ENCODE results near the gene KCNMB3. TPM values are rescaled to one million over a fixed set of nuclear protein-coding genes. Genes with fewer than 3 reads are reported as not detected.
"Not testable (repeated sequence)": the region's sequence is repeated elsewhere in the genome, so short reads cannot be mapped to it uniquely, and the experiment has no call there.

KCNMB3 gene
- total RNA-seq, 2 donors from 2014 or later: 2.7 to 3.1 TPM

DNA sequence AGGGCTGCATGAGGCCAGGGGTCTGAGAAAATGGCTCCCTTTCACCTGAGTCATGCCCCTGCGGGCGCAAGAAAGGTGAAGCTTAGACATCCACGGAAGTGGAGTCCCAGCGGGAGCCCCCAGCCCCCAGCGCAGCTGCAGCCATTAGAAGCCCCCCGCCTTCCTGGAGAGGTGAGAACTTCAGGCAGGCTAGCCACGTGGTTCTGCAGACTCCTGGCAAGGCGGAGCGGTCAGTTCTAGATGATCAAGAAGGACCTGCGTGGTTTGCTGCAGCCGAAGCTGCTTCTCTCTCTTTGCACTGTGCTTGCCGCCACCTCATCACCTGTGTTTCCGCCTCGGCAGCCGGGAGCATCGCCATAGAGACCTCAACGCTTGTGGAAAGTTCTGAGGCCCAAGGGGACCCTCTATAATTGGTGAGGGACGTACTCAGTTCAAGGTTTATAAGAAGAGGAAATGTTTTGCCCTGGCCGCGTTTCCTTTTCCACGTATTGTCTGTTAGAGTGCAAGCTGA is 15.8 kb upstream of the KCNMB3 start:
- DNase-seq (ENCODE audit: low spot score): no peak
- intact Hi-C loops (cut with DNase I): loop anchor here in 1 of 2 donors (10.0 kb wide), 1 partner anchor 122 kb away; the partner anchor contains the start of gene PIK3CA

GRCh38 chr3:179265875-179266274 is 15.0 kb upstream of the KCNMB3 start:
- DNase-seq (ENCODE audit: low spot score): no peak
- intact Hi-C loops (cut with DNase I): loop anchor here in 1 of 2 donors (10.0 kb wide), 1 partner anchor 121 kb away; the partner anchor contains the start of gene PIK3CA

DNA sequence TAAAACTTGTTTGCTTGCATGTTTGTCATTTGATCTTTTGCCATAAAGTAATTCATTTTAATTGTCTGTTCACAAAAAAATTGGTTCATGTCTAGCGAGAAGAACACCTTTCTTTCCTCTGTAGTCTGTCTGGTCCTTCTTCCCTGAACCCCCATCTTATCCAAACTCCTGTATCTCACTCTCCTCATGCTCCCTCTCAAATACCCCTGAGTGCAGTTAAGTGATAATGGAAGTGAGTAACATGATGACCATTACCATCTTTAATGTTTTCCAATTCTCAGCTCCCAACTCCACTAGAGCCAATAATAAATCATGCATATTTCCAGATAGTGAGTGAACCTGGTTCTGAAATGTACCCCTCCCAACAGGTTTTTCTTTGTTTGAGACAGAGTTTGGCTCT is 14.2 kb upstream of the KCNMB3 start:
- intact Hi-C loops (cut with DNase I): loop anchor here in 1 of 2 donors (10.0 kb wide), 1 partner anchor 120 kb away; the partner anchor contains the start of gene PIK3CA

GRCh38 chr3:179264449-179264848 is 13.5 kb upstream of the KCNMB3 start:
- intact Hi-C loops (cut with DNase I): loop anchor here in 1 of 2 donors (10.0 kb wide), 1 partner anchor 120 kb away; the partner anchor contains the start of gene PIK3CA
- no peak for DNase-seq (ENCODE audit: low spot score)

More for the DNA sequence above, 14.2 kb upstream of the KCNMB3 start:
- DNase-seq (ENCODE audit: low spot score): no peak

DNA sequence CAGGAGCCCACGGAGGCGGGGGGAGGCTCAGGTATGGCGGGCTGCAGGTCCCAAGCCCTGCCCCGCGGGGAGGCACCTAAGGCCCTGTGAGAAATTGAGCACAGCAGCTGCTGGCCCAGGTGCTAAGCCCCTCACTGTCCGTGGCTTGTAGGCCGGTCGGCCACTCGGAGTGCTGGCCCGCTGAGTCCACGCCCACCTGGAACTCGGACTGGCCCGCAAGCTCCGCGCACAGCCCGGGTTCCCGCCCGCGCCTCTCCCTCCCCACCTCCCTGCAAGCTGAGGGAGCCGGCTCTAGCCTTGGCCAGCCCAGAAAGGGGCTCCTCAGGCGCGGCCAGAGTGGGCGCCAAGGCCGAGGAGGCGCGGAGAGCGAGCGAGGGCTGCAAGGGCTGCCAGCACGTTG is 12.2 kb upstream of the KCNMB3 start:
- DNase-seq (ENCODE audit: low spot score): no peak
- intact Hi-C loops (cut with DNase I): loop anchor here in 1 of 2 donors (10.0 kb wide), 1 partner anchor 118 kb away; the partner anchor contains the start of gene PIK3CA

GRCh38 chr3:179260949-179261765 is 10.2 kb upstream of the KCNMB3 start:
- DNase-seq (ENCODE audit: low spot score): peak; percentile 92
- intact Hi-C loops (cut with DNase I): loop anchor here in 1 of 2 donors (10.0 kb wide), 1 partner anchor 116 kb away; the partner anchor contains the start of gene PIK3CA

- not testable (repeated sequence) for DNase-seq (ENCODE audit: low spot score)
These were observed 9.2 kb upstream of the KCNMB3 start for GRCh38 chr3:179259959-179260756.

GRCh38 chr3:179258820-179259219 is 7.9 kb upstream of the KCNMB3 start:
- no peak for DNase-seq (ENCODE audit: low spot score)

More at GRCh38 chr3:179259959-179260756, 9.2 kb upstream of the KCNMB3 start:
- intact Hi-C loops (cut with DNase I): loop anchor here in 1 of 2 donors (10.0 kb wide), 1 partner anchor 115 kb away; the partner anchor contains the start of gene PIK3CA

GRCh38 chr3:179257742-179258141 is 6.8 kb upstream of the KCNMB3 start:
- DNase-seq (ENCODE audit: low spot score); intact Hi-C loops (cut with DNase I): not testable (repeated sequence)

More at GRCh38 chr3:179258820-179259219, 7.9 kb upstream of the KCNMB3 start:
- intact Hi-C loops (cut with DNase I): no loop called here

GRCh38 chr3:179256813-179257212 is 5.9 kb upstream of the KCNMB3 start:
- DNase-seq (ENCODE audit: low spot score): no peak
- intact Hi-C loops (cut with DNase I): no loop called here

DNA sequence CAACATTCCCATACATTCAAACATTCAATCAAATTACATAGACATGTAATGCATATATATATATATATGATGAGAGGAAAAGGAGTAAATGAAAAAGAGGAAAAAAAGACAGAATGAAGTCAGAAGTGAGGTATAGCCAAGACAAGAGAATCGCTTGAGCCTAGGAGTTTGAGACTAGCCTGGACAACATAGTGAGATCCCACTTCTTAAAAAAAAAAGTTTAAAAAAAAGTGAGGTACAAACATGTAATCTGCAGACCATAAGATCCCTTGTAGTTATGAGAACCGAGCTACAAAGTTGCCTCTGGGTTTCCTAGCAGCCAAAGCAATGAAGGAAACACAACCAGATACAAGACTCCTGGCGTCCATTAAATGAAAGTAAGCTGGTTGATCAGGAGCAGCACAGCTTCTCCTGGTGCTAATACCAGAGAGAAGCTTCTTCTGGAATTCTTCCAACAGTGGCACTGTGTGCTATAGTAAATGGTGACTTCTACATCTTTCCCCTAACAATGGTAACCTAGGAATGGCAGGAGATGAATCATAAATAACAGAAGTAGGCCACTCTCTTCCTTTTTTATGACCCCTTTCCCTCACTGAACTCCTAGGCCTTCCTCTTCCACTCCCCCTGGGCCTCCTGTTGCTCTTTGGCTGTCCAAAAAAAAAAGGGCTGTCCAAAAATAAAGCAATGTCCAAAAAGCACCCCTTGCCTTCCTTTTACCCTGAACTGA is 3.5 kb downstream of the KCNMB3 start:
- intact Hi-C loops (cut with DNase I): no loop called here
- DNase-seq (ENCODE audit: low spot score): no peak

- intact Hi-C loops (cut with DNase I): no loop called here
- DNase-seq (ENCODE audit: low spot score): no peak
These were observed 6.0 kb downstream of the KCNMB3 start for GRCh38 chr3:179244878-179245277.

DNA sequence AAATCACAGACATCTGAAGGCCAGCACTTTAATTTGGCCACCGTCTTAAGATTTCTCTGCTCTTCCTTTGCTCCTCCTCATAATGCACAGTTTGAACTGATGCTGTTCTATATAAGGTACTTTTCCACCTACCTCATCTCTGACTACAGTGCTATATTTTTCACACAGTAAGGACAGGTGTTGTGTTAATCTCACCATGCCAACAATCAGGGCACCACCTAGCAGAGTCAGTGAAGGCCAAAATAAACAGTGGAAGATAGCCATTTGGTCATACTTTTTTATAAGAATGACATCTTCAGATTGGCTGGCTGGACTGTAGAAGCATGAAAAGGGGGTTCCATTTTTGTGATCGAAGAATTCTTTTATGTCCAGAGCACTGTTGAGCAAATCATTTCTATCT is 8.1 kb downstream of the KCNMB3 start:
- DNase-seq (ENCODE audit: low spot score); intact Hi-C loops (cut with DNase I): not testable (repeated sequence)

DNA sequence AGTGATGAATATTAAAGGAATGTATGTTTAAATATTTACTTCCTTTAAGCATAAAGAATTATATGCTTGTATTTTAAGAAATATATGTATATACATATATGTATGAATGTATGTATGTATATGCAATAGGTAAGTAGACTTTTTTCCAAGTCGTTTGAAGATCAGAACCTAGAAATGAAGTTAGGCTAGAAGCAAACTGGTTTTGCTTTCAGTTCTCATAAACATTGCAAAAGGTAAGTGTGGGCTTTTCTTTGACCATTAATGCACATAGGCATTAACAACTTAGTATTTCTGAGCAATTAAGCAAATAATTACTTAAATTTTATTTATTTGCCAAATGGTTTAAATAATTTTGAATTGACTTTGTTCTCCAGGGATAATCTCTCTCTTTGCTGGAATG is 10.6 kb downstream of the KCNMB3 start:
- DNase-seq (ENCODE audit: low spot score); intact Hi-C loops (cut with DNase I): not testable (repeated sequence)

DNA sequence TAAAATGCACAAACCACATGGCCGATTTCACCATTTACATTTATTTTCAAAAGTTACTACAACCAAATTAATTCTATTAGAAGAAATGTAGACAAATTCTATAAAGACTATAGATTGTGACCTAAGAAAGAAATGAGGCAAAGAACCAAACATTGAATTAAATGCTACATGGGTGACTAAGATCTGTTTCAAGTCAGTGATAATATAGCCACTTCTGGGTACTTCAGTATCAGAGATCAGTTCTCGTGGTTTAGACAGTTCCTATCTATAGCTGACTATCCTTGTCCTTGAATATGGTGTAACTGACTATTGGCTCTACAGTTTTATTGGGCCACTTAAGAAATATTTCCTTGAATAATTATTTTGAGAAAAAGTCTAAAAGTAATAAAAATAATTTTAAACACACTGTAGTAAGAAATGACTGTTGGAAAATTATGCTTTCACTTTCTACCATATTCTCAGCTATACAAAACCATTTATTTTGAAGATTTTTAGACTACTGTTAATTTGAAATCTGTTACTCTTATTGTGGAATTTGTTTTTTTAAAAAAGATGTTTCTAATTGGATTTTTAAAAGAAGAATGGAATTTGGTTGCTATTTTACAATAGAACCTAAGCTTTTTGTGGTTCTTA is 14.1 kb downstream of the KCNMB3 start:
- DNase-seq (ENCODE audit: low spot score): no peak
- intact Hi-C loops (cut with DNase I): no loop called here

- no peak for DNase-seq (ENCODE audit: low spot score)
- intact Hi-C loops (cut with DNase I): no loop called here
These were observed 16.7 kb downstream of the KCNMB3 start for GRCh38 chr3:179234199-179234598.

DNA sequence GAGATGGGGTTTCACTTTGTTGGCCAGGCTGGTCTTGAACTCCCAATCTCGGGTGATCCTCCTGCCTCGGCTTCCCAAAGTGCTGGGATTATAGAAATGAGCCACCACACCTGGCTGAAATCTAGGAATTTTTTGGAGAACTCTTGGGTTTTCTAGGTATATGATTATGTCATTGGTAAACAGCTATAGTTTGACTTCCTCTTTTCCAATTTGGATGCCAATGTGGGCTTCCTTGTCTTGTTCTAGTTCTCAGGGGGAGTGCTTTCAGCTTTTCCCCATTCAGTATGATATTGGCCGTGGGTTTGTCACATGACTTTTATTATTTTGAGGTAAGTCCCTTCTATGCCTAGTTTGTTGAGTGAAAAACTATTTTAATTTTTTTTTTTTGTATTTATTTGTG is 17.9 kb downstream of the KCNMB3 start:
- no peak for DNase-seq (ENCODE audit: low spot score)
- intact Hi-C loops (cut with DNase I): no loop called here

GRCh38 chr3:179229177-179229576 is 21.7 kb downstream of the KCNMB3 start:
- intact Hi-C loops (cut with DNase I): no loop called here
- no peak for DNase-seq (ENCODE audit: low spot score)

All from posterior vena cava (tissue), 2 donors.